B cell (primary cell): Measurements from ENCODE around the gene M6PR. TPM values are rescaled to one million over a fixed set of nuclear protein-coding genes. Genes with fewer than 3 reads are reported as not detected.
"Not testable (repeated sequence)": the region's sequence is repeated elsewhere in the genome, so short reads cannot be mapped to it uniquely, and the experiment has no call there.

Source experiments
- ATAC-seq: fragments of 200-7000 bp; cut with Tn5 transposase; one replicate; pipeline ENCODE4 v1.10.0; 2021; ENCODE audit warnings: low read depth, mild to moderate bottlenecking, moderate number of reproducible peaks, moderate library complexity
- CTCF ChIA-PET: fragments of 350-600 bp; sonication (Branson Sonifier 250); formaldehyde crosslinking; loops from one replicate; lab custom pipeline; 2021; ENCODE audit warnings: antibody characterized with exemption, inconsistent platforms; lab: Charles Lee
- POLR2A ChIA-PET: fragments of 350-600 bp; sonication (Branson Sonifier 250); formaldehyde crosslinking; loops from one replicate; lab custom pipeline; 2021; ENCODE audit warnings: antibody characterized with exemption; lab: Charles Lee
- DNase-seq: peaks from one replicate; pipeline ENCODE4 v3.0.0; 2013
- H2AFZ ChIP-seq: 2 replicates; pipeline ENCODE4 v1.6.1; 2012; ENCODE audit warnings: mild to moderate bottlenecking, low read depth, low read length; ENCODE audit not compliant: insufficient read depth, poor library complexity, severe bottlenecking
- H3K27ac ChIP-seq, 2 donors: 1 replicate in 1 of 2; 2 replicates in 1 of 2; pipeline ENCODE4 v1.5.1; 2012 to 2013; ENCODE audit warnings: low read length in 2 of 2, mild to moderate bottlenecking in 2 of 2, moderate library complexity in 1 of 2
- H3K27me3 ChIP-seq, 4 experiments: fragments of 200-600 bp in 1 of 4; sonication (generic) in 1 of 4; replicated peaks in 1 of 4; 1 replicate in 2 of 4; 2 replicates in 2 of 4; pipeline versions ENCODE4 v1.6.1 to v1.7.0; 2013 to 2016; ENCODE audit warnings: low read length in 3 of 4, mild to moderate bottlenecking in 2 of 4, mixed read lengths in 1 of 4, moderate library complexity in 1 of 4; ENCODE audit not compliant: insufficient read depth in 4 of 4, control insufficient read depth in 3 of 4; ENCODE audit errors: control extremely low read depth in 1 of 4
- H3K36me3 ChIP-seq, 2 experiments: replicated peaks in 1 of 2; 1 replicate in 1 of 2; 2 replicates in 1 of 2; pipeline versions ENCODE4 v1.6.1 to v1.7.1; 2013; ENCODE audit warnings: low read length in 1 of 2; ENCODE audit not compliant: insufficient read depth in 2 of 2, control insufficient read depth in 1 of 2; ENCODE audit errors: control extremely low read depth in 1 of 2, extremely low read depth in 1 of 2
- H3K4me1 ChIP-seq, 2 donors: fragments of 200-600 bp in 1 of 2; sonication (generic) in 1 of 2; 1 replicate in 1 of 2; 2 replicates in 1 of 2; pipeline versions ENCODE4 v1.5.1 to v1.6.1; 2013 to 2017; ENCODE audit warnings: low read length in 2 of 2; ENCODE audit not compliant: control insufficient read depth in 2 of 2, insufficient read depth in 2 of 2
- H3K4me2 ChIP-seq: replicated peaks from 2 replicates; pipeline ENCODE3; 2012; ENCODE audit warnings: mild to moderate bottlenecking, low read depth, low read length; ENCODE audit not compliant: poor library complexity, severe bottlenecking
- H3K4me3 ChIP-seq, 5 experiments: fragments of 200-600 bp in 1 of 5; sonication (generic) in 1 of 5; 1 replicate in 3 of 5; 2 replicates in 2 of 5; pipeline versions ENCODE4 v1.5.1 to v1.7.0; 2011 to 2016; ENCODE audit warnings: low read length in 4 of 5, mild to moderate bottlenecking in 4 of 5, low read depth in 2 of 5, control low read depth in 1 of 5, moderate library complexity in 1 of 5; ENCODE audit not compliant: insufficient read depth in 1 of 5; ENCODE audit errors: control extremely low read depth in 1 of 5, extremely low read depth in 1 of 5
- H3K79me2 ChIP-seq: fragments of 200-600 bp; sonication (generic); one replicate; pipeline ENCODE4 v1.6.0; 2016; ENCODE audit warnings: low read length; ENCODE audit not compliant: control insufficient read depth, insufficient read depth
- H3K9ac ChIP-seq: fragments of 200-600 bp; sonication (generic); 2 replicates; pipeline ENCODE4 v1.6.1; 2017; ENCODE audit warnings: mild to moderate bottlenecking, low read length, moderate library complexity
- H3K9me3 ChIP-seq, 3 donors: one replicate each; pipeline versions ENCODE4 v1.6.1 to v1.7.1; 2013; ENCODE audit warnings: low read length in 2 of 3; ENCODE audit not compliant: control insufficient read depth in 2 of 3, insufficient read depth in 1 of 3; ENCODE audit errors: control extremely low read depth in 1 of 3
- H4K20me1 ChIP-seq: 2 replicates; pipeline ENCODE4 v1.6.0; 2012; ENCODE audit warnings: mild to moderate bottlenecking, low read length; ENCODE audit not compliant: insufficient read depth, control insufficient read depth, poor library complexity, severe bottlenecking
- H3K27ac Mint-ChIP-seq: one replicate; pipeline ENCODE4 v1.8.0; 2021; ENCODE audit warnings: mixed read lengths
- H3K27me3 Mint-ChIP-seq: one replicate; pipeline ENCODE4 v1.8.0; 2021; ENCODE audit warnings: mixed read lengths
- H3K4me1 Mint-ChIP-seq: one replicate; pipeline ENCODE4 v1.8.0; 2021; ENCODE audit warnings: mixed read lengths
- H3K4me3 Mint-ChIP-seq: one replicate; pipeline ENCODE4 v1.8.0; 2021; ENCODE audit warnings: mixed read lengths
- H3K9me3 Mint-ChIP-seq: one replicate; pipeline ENCODE4 v1.8.0; 2022; ENCODE audit warnings: mixed read lengths; ENCODE audit not compliant: insufficient read depth
- CTCF ChIP-seq: fragments of 200-600 bp; IDR thresholded peaks from one replicate; pipeline ENCODE4 v1.8.0; 2022; ENCODE audit warnings: antibody characterized with exemption, mild to moderate bottlenecking
- EZH2 ChIP-seq: IDR thresholded peaks from 2 replicates; pipeline ENCODE4 v1.6.1; 2012; ENCODE audit warnings: borderline replicate concordance, low read depth, mild to moderate bottlenecking, moderate library complexity, low read length; ENCODE audit not compliant: insufficient read depth, poor library complexity, severe bottlenecking
- WGBS: methylation state at CpG from one replicate; pipeline ENCODE4 v1.1.5; 2013; ENCODE audit warnings: missing lambda C conversion rate; ENCODE audit not compliant: insufficient coverage; 5-methylcytosine and 5-hydroxymethylcytosine counted together
- intact Hi-C: fragments of 100-400 bp; cut with micrococcal nuclease; formaldehyde crosslinking; loops from one replicate; pipeline ENCODE4 v1.10.0; 2022
- polyA plus RNA-seq: library from polyadenylated mRNA; depleted of rRNA; stranded (reverse); fragments of >200 nt; gene quantifications from 2 replicates; pipeline ENCODE4 v1.2.3, GENCODE V29; 2012
- total RNA-seq, 2 donors: library from RNA; stranded (reverse); fragments of 120-200 nt in 1 of 2; gene quantifications; 1 replicate in 1 of 2; 2 replicates in 1 of 2; pipeline versions ENCODE4 v1.2.3 to v1.2.4, GENCODE V29; 2013 to 2022

M6PR gene
- total and polyA plus RNA-seq, 2 donors (not counting 1 experiment from before 2014, with no cell fraction given): 58.8 to 204 TPM

- Histone ChIP-seq H4K20me1 (peaks cover 2% of the 10 kb centered on the region), H3K79me2 (peaks cover 5% of the 10 kb centered on the region), H3K4me3 (no peak overlapping the region), H3K4me1 (peaks cover 5% of the 10 kb centered on the region in 2 donors), H3K4me2 (no peak overlapping the region), H3K9me3 (no peaks in the 10 kb centered on the region), H3K27me3 (no peaks in the 10 kb centered on the region), H2AFZ (no peak overlapping the region), H3K9ac (no peak overlapping the region), H3K27ac (no peak overlapping the region), H3K36me3 (peaks cover 7 to 65% of the 10 kb centered on the region in 2 experiments)
- ATAC-seq: no peak
- H3K4me1 Mint-ChIP-seq: peaks cover 9% of the 10 kb centered on the region
- TF ChIP-seq EZH2 (no peak), CTCF (no peak)
- POLR2A ChIA-PET: no interaction called here
- intact Hi-C loops: no loop called here
- no peak for DNase-seq
- 93% methylated on average over 1 of the region's 5 CpGs for WGBS
- H3K4me3 Mint-ChIP-seq: no peak overlapping the region
- no peak overlapping the region for H3K27ac Mint-ChIP-seq
- CTCF ChIA-PET: interaction anchor here (1.2 kb wide), 1 partner anchor 97 kb away, joined by 3 read pairs; no protein-coding TSS in a partner anchor
- H3K27me3 Mint-ChIP-seq: no peaks in the 10 kb centered on the region
- H3K9me3 Mint-ChIP-seq: no peaks in the 10 kb centered on the region
These were observed 7.6 kb downstream of the M6PR start for GRCh38 chr12:8941691-8942478.

- DNase-seq, H3K4me3 ChIP-seq, H4K20me1 ChIP-seq, H3K4me1 ChIP-seq, H3K9me3 ChIP-seq, H3K4me2 ChIP-seq, intact Hi-C loops, H3K27me3 Mint-ChIP-seq, H3K4me1 Mint-ChIP-seq, H3K9ac ChIP-seq, H2AFZ ChIP-seq, H3K27ac Mint-ChIP-seq, ATAC-seq, H3K9me3 Mint-ChIP-seq, H3K4me3 Mint-ChIP-seq, H3K27ac ChIP-seq, H3K79me2 ChIP-seq, H3K27me3 ChIP-seq: not testable (repeated sequence)
- no CpG with 5 or more reads among the region's 5 CpGs for WGBS
- H3K36me3 ChIP-seq: peaks cover 5 to 48% of the 10 kb centered on the region in 2 experiments
- CTCF ChIA-PET: interaction anchor here (0.7 kb wide), 1 partner anchor 48 kb away, joined by 5 read pairs; no protein-coding TSS in a partner anchor
- POLR2A ChIA-PET: interaction anchor here (0.7 kb wide), 1 partner anchor 11 kb away, joined by 4 read pairs; the partner anchor contains the start of gene M6PR
These were observed 11.5 kb downstream of the M6PR start for GRCh38 chr12:8937842-8938442.
